A673 (cell line): ENCODE results near the gene WDR7. TPM values are rescaled to one million over a fixed set of nuclear protein-coding genes. Genes with fewer than 3 reads are reported as not detected.

Source experiments
- BruUV-seq: library from RNA; stranded (reverse); fragments of 400-500 nt; replicated peaks from 2 replicates; lab custom pipeline; 2021; lab: Mats Ljungman, UMichigan
- CTCF ChIA-PET: fragments of 300-600 bp; sonication (Branson Sonifier 250); formaldehyde crosslinking; loops from one replicate; lab custom pipeline; 2022; ENCODE audit warnings: antibody characterized with exemption; lab: Charles Lee
- POLR2A ChIA-PET: fragments of 300-600 bp; sonication (Branson Sonifier 250); formaldehyde crosslinking; loops from one replicate; lab custom pipeline; 2022; ENCODE audit warnings: antibody characterized with exemption; ENCODE audit not compliant: low non-redundant PET; lab: Charles Lee
- DNase-seq: peaks from one replicate; pipeline ENCODE4 v3.0.0-alpha.2; 2015; ENCODE audit warnings: low spot score
- H3K27ac ChIP-seq: fragments of 200-600 bp; sonication (generic); 2 replicates; pipeline ENCODE4 v1.5.1; 2016; ENCODE audit warnings: mixed run types, low read depth, mild to moderate bottlenecking, mixed read lengths, antibody characterized with exemption, low read length; ENCODE audit not compliant: poor library complexity, severe bottlenecking
- H3K27me3 ChIP-seq: fragments of 200-600 bp; sonication (generic); replicated peaks from 2 replicates; pipeline ENCODE4 v1.6.1; 2017; ENCODE audit warnings: mixed run types, low read depth, mild to moderate bottlenecking, mixed read lengths, antibody characterized with exemption, low read length; ENCODE audit not compliant: insufficient read depth, poor library complexity
- H3K36me3 ChIP-seq: fragments of 200-600 bp; sonication (generic); 2 replicates; pipeline ENCODE4 v1.6.1; 2016; ENCODE audit warnings: mixed run types, mild to moderate bottlenecking, mixed read lengths, antibody characterized with exemption, low read length; ENCODE audit not compliant: insufficient read depth, poor library complexity, severe bottlenecking
- H3K4me1 ChIP-seq: fragments of 200-600 bp; sonication (generic); 2 replicates; pipeline ENCODE4 v1.6.1; 2017; ENCODE audit warnings: mixed run types, mild to moderate bottlenecking, mixed read lengths, antibody characterized with exemption, low read length; ENCODE audit not compliant: insufficient read depth, poor library complexity, severe bottlenecking
- H3K4me3 ChIP-seq: fragments of 200-600 bp; sonication (generic); 2 replicates; pipeline ENCODE4 v1.5.1; 2016; ENCODE audit warnings: low read depth, mixed run types, mild to moderate bottlenecking, mixed read lengths, low read length; ENCODE audit not compliant: poor library complexity, severe bottlenecking
- H3K9me3 ChIP-seq: fragments of 200-600 bp; sonication (generic); 2 replicates; pipeline ENCODE4 v1.6.1; 2016; ENCODE audit warnings: mixed run types, low read depth, mild to moderate bottlenecking, mixed read lengths, antibody characterized with exemption, low read length; ENCODE audit not compliant: poor library complexity, severe bottlenecking
- CTCF ChIP-seq: fragments of 300-800, 200-600 bp; sonication (generic); conservative IDR thresholded peaks from 2 replicates; pipeline ENCODE4 v1.5.1; 2017; ENCODE audit warnings: low read depth, mild to moderate bottlenecking, antibody characterized with exemption, low read length, moderate library complexity, mixed read lengths
- EZH2 ChIP-seq: fragments of 200-600 bp; sonication (generic); IDR thresholded peaks from 2 replicates; pipeline ENCODE4 v1.6.1; 2017; ENCODE audit warnings: borderline replicate concordance, low read depth, mild to moderate bottlenecking, mixed read lengths, antibody characterized with exemption, low read length; ENCODE audit not compliant: poor library complexity, severe bottlenecking
- intact Hi-C: fragments of 100-400 bp; cut with micrococcal nuclease; formaldehyde crosslinking; loops from one replicate; pipeline ENCODE4 v1.10.0; 2022; ENCODE audit not compliant: unreplicated experiment
- total RNA-seq: library from RNA; stranded (reverse); gene quantifications from 2 replicates; pipeline ENCODE4 v1.2.3, GENCODE V29; 2021

The WDR7 gene
- total RNA-seq, 1 experiment from 2014 or later, result 21.2 TPM

GRCh38 chr18:56937874-56938430, 286.8 kb downstream of the WDR7 start:
- ChIA-PET POLR2A (no interaction called here), CTCF (no interaction called here)
- no peak overlapping the region for H3K4me3 ChIP-seq
- no peaks in the 10 kb centered on the region for H3K4me1 ChIP-seq
- no TSS peak for BruUV-seq
- TF ChIP-seq CTCF (no peak), EZH2 (no peak)
- H3K36me3 ChIP-seq, result no peaks in the 10 kb centered on the region
- H3K27ac ChIP-seq, result no peak overlapping the region
- intact Hi-C loops, result no loop called here
- H3K9me3 ChIP-seq, result no peaks in the 10 kb centered on the region
- H3K27me3 ChIP-seq, result no peaks in the 10 kb centered on the region
- DNase-seq, result no peak

GRCh38 chr18:56945171-56946083, 294.3 kb downstream of the WDR7 start:
- Histone ChIP-seq H3K36me3 (no peaks in the 10 kb centered on the region), H3K27me3 (no peaks in the 10 kb centered on the region), H3K4me1 (peaks cover 7% of the 10 kb centered on the region), H3K27ac (no peak overlapping the region), H3K4me3 (no peak overlapping the region), H3K9me3 (no peaks in the 10 kb centered on the region)
- no peak for DNase-seq
- ChIA-PET POLR2A (no interaction called here), CTCF (no interaction called here)
- TF ChIP-seq EZH2, result no peak
- TF ChIP-seq CTCF, result no peak
- intact Hi-C loops, result no loop called here
- BruUV-seq, result no TSS peak

GRCh38 chr18:56947236-56947635, 296.1 kb downstream of the WDR7 start:
- no TSS peak for BruUV-seq
- H3K27ac ChIP-seq, result no peak overlapping the region
- H3K36me3 ChIP-seq, result no peaks in the 10 kb centered on the region
- ChIA-PET CTCF (no interaction called here), POLR2A (no interaction called here)
- TF ChIP-seq CTCF (no peak), EZH2 (no peak)
- H3K4me1 ChIP-seq, result peaks cover 7% of the 10 kb centered on the region
- no peaks in the 10 kb centered on the region for H3K9me3 ChIP-seq
- no peaks in the 10 kb centered on the region for H3K27me3 ChIP-seq
- no peak overlapping the region for H3K4me3 ChIP-seq
- DNase-seq, result no peak
- intact Hi-C loops, result no loop called here
